ENCODE measurements around the gene SLC48A1. TPM values are rescaled to one million over a fixed set of nuclear protein-coding genes. Genes with fewer than 3 reads are reported as not detected.

Gene SLC48A1
- polyA plus RNA-seq, 1 donor (not counting 4 experiments of a cell fraction or from before 2014, with no cell fraction given) = 8.1 TPM

DNA sequence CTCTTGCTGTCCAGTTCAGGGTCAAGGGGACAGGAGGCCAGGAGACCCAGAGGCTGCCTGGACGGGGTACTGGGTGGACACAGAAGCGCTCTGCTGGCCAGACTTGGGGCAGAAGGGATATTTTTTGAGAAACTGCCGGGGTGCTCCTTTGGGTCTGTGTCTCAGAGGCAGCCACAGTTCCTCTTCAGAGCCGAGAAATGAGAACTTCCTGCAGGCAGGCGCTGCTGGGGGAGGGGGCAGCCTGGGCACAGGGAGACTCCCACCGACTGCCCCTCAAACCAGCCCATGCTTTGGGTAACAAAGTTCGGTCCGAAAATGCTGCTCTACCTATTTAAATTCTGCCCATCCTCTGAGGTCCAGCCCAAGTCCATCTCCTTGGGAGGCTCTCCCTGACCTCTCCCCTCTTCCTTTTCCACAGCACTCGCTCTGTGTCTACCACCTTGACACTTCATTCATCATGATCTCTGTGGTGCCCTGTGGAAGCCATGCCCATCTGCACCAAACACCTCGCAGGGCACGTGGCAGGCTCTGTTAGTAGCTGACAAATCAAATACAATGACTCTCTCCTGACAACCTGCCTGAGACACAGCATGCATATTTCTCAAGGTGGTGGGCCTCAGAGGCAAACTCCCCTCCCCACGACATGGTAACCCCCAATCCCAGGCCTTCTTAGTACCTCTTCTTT is 30.3 kb downstream of the SLC48A1 start:
- DNase-seq (ENCODE audit: low read depth, low spot score) (no peak), FAIRE-seq (no peak)
- Histone ChIP-seq H3K4me1 (ENCODE audit: control insufficient read depth, extremely low read depth, insufficient read depth, low read length) (peaks cover 5% of the 10 kb centered on the region), H3K9me3 (ENCODE audit: control insufficient read depth, low read depth, low read length) (no peaks in the 10 kb centered on the region), H3K4me2 (ENCODE audit: control insufficient read depth, extremely low read depth, insufficient read depth, low read depth, low read length) (no peak overlapping the region), H3K9ac (ENCODE audit: control insufficient read depth, extremely low read depth, insufficient read depth, low read length) (no peak overlapping the region), H3K9me1 (ENCODE audit: control insufficient read depth, extremely low read depth, insufficient read depth, low read length) (peaks cover 8% of the 10 kb centered on the region), H2AFZ (ENCODE audit: control insufficient read depth, low read length) (no peak overlapping the region), H3K79me2 (ENCODE audit: control insufficient read depth, insufficient read depth, low read length) (peaks cover 97% of the 10 kb centered on the region), H3K27ac (ENCODE audit: control insufficient read depth, insufficient read depth, low read length) (no peak overlapping the region), H4K20me1 (ENCODE audit: control insufficient read depth, extremely low read depth, insufficient read depth, low read length) (peaks cover 41% of the 10 kb centered on the region), H3K36me3 (ENCODE audit: control insufficient read depth in 2 of 2, extremely low read depth in 1 of 2, insufficient read depth in 2 of 2, low read length in 2 of 2) (peaks cover 31 to 43% of the 10 kb centered on the region in 2 experiments), H3K4me3 (ENCODE audit: control insufficient read depth in 2 of 3, extremely low read depth in 1 of 3, insufficient read depth in 2 of 3, low read depth in 1 of 3, low read length in 3 of 3) (no peak overlapping the region), H3K27me3 (ENCODE audit: control insufficient read depth, extremely low read depth, insufficient read depth, low read length) (no peaks in the 10 kb centered on the region)
- dilution Hi-C loops (cut with MboI; ENCODE audit: extremely low pct_ligation_motif_present, low sequenced_read_pairs) = no loop called here
- TF ChIP-seq, protein P1, sequence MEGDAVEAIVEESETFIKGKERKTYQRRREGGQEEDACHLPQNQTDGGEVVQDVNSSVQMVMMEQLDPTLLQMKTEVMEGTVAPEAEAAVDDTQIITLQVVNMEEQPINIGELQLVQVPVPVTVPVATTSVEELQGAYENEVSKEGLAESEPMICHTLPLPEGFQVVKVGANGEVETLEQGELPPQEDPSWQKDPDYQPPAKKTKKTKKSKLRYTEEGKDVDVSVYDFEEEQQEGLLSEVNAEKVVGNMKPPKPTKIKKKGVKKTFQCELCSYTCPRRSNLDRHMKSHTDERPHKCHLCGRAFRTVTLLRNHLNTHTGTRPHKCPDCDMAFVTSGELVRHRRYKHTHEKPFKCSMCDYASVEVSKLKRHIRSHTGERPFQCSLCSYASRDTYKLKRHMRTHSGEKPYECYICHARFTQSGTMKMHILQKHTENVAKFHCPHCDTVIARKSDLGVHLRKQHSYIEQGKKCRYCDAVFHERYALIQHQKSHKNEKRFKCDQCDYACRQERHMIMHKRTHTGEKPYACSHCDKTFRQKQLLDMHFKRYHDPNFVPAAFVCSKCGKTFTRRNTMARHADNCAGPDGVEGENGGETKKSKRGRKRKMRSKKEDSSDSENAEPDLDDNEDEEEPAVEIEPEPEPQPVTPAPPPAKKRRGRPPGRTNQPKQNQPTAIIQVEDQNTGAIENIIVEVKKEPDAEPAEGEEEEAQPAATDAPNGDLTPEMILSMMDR (optimal IDR thresholded peaks at IDR 0.05 in 1 of 3, IDR thresholded peaks at IDR 0.05 in 1 of 3, conservative IDR thresholded peaks at IDR 0.05 in 1 of 3; ENCODE audit: extremely low read depth in 1 of 3, insufficient read depth in 2 of 3, low read length in 3 of 3) = no peak

- Histone ChIP-seq H3K36me3 (ENCODE audit: control insufficient read depth in 2 of 2, extremely low read depth in 1 of 2, insufficient read depth in 2 of 2, low read length in 2 of 2) (peaks cover 26 to 43% of the 10 kb centered on the region in 2 experiments), H3K9ac (ENCODE audit: control insufficient read depth, extremely low read depth, insufficient read depth, low read length) (no peak overlapping the region), H3K9me1 (ENCODE audit: control insufficient read depth, extremely low read depth, insufficient read depth, low read length) (peaks cover 8% of the 10 kb centered on the region), H3K27me3 (ENCODE audit: control insufficient read depth, extremely low read depth, insufficient read depth, low read length) (no peaks in the 10 kb centered on the region), H2AFZ (ENCODE audit: control insufficient read depth, low read length) (no peak overlapping the region), H4K20me1 (ENCODE audit: control insufficient read depth, extremely low read depth, insufficient read depth, low read length) (peaks cover 40% of the 10 kb centered on the region), H3K27ac (ENCODE audit: control insufficient read depth, insufficient read depth, low read length) (no peak overlapping the region), H3K79me2 (ENCODE audit: control insufficient read depth, insufficient read depth, low read length) (peaks cover 99% of the 10 kb centered on the region), H3K4me3 (ENCODE audit: control insufficient read depth in 2 of 3, extremely low read depth in 1 of 3, insufficient read depth in 2 of 3, low read depth in 1 of 3, low read length in 3 of 3) (no peak overlapping the region), H3K9me3 (ENCODE audit: control insufficient read depth, low read depth, low read length) (no peaks in the 10 kb centered on the region), H3K4me1 (ENCODE audit: control insufficient read depth, extremely low read depth, insufficient read depth, low read length) (peaks cover 13% of the 10 kb centered on the region), H3K4me2 (ENCODE audit: control insufficient read depth, extremely low read depth, insufficient read depth, low read depth, low read length) (no peak overlapping the region)
- FAIRE-seq = no peak
- no peak for DNase-seq (ENCODE audit: low read depth, low spot score)
- dilution Hi-C loops (cut with MboI; ENCODE audit: extremely low pct_ligation_motif_present, low sequenced_read_pairs) = no loop called here
- TF ChIP-seq EZH2 (IDR thresholded peaks at IDR 0.05; ENCODE audit: low read length) = no peak
- TF ChIP-seq, protein P1 (optimal IDR thresholded peaks at IDR 0.05 in 1 of 3, IDR thresholded peaks at IDR 0.05 in 1 of 3, conservative IDR thresholded peaks at IDR 0.05 in 1 of 3; ENCODE audit: extremely low read depth in 1 of 3, insufficient read depth in 2 of 3, low read length in 3 of 3) = no peak
These were observed 31.1 kb downstream of the SLC48A1 start for GRCh38 chr12:47804171-47804570.
